Inferior parietal cortex (tissue), 1 donor: ENCODE data around the gene PTP4A1.

Experiments
- DNase-seq: peaks from one replicate; pipeline ENCODE4 v3.0.0-alpha.2; 2016; ENCODE audit errors: extremely low spot score

Gene PTP4A1

GRCh38 chr6:63556369-63556768 is 15.9 kb upstream of the PTP4A1 start:
- no peak for DNase-seq

DNA sequence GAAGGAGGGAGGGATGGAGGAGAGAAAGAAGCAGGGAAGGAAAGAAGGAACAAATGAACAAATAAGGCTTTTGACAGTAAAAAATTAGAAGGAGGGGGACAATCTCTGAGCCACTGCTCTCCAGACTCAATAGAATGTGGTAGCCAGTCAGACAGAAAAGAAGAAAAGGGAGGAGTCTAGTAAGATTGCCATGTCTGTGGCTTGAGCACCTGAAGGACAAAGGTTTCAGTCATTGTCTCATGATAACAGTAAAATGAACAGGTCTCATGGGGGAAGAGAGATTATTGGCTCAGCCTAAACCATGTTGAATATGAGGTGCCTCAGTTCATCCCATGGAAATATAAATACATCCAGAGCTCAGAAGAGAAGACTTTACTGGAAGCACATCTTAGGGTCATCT is 14.0 kb upstream of the PTP4A1 start:
- DNase-seq: no peak

DNA sequence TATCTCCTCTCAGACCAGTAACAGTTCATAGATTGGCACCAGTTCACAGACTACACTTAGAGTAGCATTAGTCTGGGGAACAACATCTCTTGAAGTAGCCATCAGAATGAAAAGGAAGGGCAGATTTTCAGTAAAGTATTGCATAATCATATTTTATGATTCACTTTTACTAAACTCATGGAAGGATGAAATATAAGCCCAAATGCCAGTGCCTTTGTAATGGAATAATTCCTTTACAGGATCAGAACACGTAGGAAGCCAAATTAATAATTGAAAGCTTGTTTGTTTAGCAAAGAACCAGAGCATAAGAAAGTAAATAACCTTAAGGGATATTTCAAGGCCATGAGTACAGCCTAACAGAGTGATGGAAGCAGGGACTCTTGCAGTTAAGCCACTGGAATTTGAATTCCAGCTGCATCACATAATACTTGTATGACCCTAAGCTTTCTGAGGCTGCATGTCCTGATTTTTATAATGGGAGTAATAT is 11.4 kb upstream of the PTP4A1 start:
- DNase-seq: no peak

- no peak for DNase-seq
Observed at GRCh38 chr6:63561288-63561687, 11.0 kb upstream of the PTP4A1 start.

DNA sequence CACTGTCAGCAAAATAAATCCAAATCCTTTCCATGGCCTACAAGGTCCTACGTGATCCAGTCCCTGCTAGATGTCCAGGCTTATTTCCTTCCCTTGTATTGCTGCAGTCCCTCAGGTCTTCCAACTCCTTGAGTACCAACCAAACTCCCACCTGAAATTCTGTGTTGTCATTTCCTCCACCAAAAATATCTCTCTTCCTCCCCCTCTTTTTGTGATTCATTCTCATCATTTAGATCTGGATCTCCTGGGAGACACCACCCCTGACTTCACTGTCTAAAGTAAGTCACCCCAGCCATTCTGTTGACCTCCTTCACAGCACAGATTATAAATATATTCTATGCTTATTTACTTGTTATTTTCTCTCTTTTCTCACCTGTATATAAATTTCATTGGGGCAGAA is 9.0 kb upstream of the PTP4A1 start:
- DNase-seq: no peak

DNA sequence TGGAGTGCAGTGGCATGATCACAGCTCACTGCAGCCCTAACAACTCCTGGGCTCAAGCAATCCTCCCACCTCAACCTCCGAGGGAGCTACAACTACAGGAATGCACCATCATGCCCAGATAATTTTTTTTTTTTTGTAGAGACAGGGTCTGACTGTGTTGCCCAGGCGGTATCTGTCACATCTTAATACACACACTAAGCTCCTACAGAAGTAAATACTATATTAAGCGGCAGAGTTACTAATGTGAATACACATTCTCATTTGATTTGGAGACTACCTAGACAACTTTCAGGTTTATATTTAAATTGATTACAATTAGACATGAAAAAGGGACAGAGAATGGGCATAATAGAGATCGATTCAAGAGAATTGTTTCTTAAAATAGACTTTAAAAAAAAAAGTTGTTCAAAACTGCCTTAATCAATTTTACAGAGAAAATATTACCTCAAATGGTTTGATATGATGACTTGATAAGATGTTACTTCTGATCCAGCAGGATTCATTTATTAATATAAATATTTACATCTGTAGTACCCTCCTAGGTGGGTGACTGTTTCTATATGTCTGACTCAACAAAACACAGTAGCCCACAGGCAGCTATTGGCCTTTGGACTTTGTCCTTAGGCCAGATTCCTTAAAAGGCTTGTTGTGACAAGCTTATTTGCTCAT is 7.1 kb upstream of the PTP4A1 start:
- no peak for DNase-seq

DNA sequence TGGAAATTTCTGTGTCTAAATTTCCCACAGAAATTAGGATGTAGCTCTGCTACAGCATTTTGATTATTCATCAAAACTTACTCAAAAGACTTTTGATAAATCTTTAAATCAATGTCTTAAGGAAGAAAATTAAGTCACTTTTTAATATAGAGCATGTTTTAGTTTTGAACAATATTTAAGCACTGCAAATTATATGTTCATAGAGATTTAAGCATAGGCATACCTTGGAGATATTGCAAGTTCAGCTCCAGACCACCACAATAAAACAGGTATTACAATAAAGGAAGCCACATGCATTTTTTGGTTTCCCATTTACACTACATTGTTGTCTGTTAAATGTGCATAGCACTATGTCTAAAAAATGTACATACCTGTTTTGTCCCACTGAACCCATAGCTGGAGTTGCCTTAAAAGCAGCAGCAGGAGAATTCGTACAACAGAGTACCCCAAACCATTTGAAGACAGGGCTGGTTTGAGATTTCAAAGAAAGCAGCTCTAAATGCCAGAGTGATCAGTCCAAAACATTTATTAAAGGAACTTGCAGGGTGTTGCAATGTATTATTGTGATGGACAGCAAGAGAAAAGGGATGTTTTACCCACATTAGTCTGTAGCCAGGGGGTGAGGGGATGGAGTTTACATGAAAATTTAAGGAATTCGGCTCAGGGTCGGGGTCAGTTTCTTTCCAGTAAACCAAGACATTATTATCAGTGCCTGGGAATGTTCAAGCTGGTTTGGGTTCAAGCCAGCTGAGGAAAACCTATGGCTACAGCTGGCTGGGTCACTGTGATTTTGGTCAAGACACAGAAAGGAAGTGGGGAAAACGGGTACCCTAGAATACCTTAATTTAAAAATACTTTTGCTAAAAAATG is 6.3 kb upstream of the PTP4A1 start:
- DNase-seq: no peak

- DNase-seq: no peak
Observed at GRCh38 chr6:63567966-63568365, 4.3 kb upstream of the PTP4A1 start.

DNA sequence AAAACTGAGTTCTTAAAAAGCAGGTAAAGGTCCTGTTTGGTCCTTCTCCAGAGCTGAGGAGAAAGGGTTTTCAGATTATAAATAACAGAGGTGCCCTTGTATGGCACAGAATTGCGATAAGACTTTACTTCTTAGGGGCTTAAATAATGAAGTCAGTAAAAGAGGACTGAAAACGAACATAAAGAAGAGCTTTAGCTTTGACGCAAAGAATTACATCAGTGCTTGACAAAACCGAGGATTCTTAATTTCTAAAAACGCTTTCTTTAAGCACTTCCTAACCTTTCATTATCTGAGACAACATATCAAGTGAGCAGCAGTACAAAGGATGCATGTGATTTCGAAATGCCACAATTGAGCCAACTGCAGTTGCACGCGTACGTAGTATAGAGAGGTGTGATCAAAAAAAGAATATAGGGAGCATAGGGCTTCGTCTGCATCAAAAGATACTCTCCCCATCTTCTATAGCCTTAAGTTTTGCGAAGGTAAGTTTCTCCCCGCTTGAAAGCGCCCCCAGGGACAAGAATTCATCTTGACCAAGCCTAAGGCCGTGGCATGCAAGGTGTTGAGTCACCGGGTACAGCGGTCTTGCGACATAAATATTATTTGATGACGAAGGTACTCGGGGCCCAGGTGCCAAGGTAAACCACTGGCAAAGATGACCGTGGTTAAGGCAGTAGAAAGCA is 778 bp upstream of the PTP4A1 start:
- peak; percentile 18 for DNase-seq

GRCh38 chr6:63572747-63573075 is 431 bp downstream of the PTP4A1 start:
- DNase-seq: no peak

DNA sequence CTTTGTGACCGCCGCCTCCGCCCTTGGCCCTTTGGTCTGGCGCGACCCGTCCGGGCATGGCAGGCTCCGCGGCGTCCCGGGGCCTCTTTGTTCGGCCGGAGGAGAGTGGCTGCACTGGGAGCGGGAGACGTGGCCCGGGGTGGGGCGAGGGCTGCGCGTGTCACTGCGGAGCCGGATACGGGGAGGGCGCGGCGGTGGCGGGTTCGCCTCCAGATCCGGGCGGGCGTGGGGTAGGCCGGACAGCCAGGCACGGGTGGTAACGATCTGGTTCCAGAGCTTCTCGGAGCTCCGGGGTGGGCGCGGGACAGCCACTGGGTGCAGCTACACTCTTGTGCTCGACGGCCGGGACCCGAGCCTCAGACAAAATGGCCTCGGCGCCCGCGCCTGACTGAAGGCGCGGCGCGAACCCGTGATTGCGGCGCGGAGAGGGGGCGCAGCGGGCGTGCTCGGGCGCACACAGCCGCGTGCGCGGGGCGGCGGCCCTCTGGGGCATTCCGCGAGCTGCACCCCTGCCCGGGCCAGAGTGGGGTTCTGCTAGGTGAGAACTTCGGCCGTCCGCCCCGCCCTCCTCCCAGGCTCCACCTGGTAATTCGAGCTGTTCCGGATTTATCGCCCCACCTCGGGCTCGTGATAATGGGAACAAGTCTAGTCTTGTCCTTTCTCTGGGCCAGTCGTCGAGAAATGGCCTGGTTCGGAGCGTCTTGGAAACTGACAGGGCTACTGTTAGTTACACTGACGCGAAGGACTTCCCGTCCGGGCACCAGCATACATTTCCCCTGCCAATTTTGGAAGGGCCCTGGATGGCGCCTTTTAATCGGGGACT is 1.0 kb downstream of the PTP4A1 start:
- DNase-seq: peak; percentile 54

- peak; percentile 49 for DNase-seq
Observed at GRCh38 chr6:63573899-63574553, 1.7 kb downstream of the PTP4A1 start.

DNA sequence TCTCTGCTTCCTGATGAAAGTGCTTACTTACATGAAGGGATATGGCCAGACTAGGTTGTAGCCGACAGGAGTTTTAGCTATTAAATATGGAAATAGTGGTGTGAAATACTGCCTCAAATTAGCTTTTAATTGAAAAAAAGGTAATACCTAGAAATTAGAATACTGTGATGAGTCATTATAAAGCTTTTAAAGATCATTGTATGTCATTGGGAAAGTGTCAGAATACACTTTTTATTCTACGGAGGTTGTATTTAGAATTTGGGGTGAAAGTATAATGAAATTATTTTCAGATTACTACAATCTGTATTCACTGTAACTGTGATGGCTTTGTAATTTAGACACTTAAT is 2.2 kb downstream of the PTP4A1 start:
- no peak for DNase-seq

DNA sequence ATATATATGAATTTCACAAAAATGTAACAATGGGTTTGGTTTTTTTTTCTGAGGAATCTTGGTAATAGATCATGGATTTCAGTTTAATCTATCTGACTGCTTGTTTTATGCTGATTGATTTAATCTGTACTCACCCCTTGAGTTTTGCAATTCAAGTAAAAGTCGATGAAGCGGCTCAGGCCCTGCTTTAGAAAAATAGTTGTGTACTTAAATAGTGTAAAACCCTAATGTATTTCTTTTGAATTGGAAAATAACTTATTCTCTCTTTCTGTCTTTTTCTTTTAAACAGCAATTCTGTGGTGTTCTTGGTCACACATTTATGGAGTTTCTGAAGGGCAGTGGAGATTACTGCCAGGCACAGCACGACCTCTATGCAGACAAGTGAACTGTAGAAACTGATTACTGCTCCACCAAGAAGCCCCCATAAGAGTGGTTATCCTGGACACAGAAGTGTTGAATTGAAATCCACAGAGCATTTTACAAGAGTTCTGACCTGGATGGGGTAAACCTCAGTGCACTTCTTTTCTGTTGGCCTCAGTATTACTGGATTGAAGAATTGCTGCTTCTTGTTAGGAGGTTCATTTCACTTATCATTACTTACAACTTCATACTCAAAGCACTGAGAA is 4.0 kb downstream of the PTP4A1 start:
- DNase-seq: no peak

DNA sequence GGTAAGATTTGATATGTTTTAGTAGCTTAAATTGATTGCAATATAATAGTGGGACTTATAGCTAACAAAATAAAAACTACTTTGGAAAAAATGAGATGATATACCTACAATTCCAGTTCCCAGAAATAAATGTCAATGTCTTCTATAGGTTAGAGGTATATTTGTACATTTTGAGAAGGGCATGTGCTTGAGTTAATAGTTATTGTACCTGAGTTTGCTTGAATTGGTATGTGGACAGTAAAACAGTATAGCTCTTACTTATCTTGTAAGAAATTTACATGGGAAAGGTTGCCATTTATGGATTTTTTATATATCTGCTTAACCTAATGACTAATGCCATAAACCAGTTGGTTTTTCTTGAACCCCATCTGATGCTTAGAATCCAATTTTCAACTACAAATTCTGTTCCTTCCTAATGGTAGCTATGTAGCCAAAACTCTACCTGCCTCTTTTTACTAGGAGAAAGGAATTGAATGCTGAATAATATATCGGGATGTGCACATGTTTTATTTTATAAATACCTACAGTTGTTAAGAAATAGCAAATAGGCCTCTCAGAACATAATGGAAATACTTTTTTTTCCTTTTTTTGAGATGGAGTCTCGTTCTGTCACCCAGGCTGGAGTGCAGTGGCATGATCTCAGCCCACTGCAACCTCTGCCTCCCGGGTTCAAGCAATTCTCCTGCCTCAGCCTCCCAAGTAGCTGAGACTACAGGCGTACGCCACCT is 4.9 kb downstream of the PTP4A1 start:
- no peak for DNase-seq

GRCh38 chr6:63578757-63579156 is 6.5 kb downstream of the PTP4A1 start:
- no peak for DNase-seq

DNA sequence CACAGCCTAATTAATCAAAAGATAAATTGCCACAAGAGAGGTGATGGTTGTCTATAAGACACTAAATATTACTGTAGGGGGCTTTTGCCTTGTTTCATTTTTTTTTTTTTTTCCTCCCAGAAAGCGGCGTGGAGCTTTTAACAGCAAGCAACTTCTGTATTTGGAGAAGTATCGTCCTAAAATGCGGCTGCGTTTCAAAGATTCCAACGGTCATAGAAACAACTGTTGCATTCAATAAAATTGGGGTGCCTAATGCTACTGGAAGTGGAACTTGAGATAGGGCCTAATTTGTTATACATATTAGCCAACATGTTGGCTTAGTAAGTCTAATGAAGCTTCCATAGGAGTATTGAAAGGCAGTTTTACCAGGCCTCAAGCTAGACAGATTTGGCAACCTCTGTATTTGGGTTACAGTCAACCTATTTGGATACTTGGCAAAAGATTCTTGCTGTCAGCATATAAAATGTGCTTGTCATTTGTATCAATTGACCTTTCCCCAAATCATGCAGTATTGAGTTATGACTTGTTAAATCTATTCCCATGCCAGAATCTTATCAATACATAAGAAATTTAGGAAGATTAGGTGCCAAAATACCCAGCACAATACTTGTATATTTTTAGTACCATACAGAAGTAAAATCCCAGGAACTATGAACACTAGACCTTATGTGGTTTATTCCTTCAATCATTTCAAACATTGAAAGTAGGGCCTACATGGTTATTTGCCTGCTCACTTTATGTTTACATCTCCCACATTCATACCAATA is 7.8 kb downstream of the PTP4A1 start:
- no peak for DNase-seq

DNA sequence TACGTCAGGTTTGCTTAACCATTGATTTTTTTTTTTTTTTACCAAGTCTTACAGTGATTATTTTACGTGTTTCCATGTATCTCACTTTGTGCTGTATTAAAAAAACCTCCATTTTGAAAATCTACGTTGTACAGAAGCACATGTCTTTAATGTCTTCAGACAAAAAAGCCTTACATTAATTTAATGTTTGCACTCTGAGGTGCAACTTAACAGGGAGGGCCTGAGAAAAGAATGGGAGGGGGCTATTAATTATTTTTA is 8.4 kb downstream of the PTP4A1 start:
- no peak for DNase-seq

DNA sequence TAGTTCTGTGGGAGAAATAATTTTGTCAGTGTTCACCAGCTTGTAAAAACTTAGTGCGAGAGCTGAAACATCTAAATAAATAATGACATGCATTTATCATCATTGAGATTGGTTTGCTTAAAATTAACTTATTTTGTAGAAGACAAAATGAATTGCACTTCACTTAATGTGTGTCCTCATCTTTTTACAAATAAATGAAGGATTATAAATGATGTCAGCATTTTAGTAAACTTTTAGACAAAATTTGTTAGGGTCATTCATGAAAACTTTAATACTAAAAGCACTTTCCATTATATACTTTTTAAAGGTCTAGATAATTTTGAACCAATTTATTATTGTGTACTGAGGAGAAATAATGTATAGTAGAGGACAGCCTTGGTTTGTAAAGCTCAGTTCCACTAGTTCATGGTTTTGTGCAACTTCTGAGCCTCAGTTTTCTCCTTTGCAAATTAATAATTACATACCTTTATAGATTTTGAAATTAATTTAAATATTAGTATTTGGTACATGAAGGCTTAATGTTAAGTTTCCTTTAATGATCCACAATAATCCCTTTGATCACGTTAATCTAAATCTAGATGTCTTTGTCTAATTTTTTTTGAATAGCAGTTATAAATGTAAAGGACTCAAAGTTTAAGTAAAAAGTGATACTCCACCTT is 9.2 kb downstream of the PTP4A1 start:
- no peak for DNase-seq
